B cell (primary cell): ENCODE measurements around the gene ERGIC1. TPM values are rescaled to one million over a fixed set of nuclear protein-coding genes. Genes with fewer than 3 reads are reported as not detected.

Experiments used
- ATAC-seq: fragments of 200-7000 bp; cut with Tn5 transposase; one replicate; pipeline ENCODE4 v1.10.0; 2021; ENCODE audit warnings: low read depth, mild to moderate bottlenecking, moderate number of reproducible peaks, moderate library complexity
- CTCF ChIA-PET: fragments of 350-600 bp; sonication (Branson Sonifier 250); formaldehyde crosslinking; loops from one replicate; lab custom pipeline; 2021; ENCODE audit warnings: antibody characterized with exemption, inconsistent platforms; lab: Charles Lee
- POLR2A ChIA-PET: fragments of 350-600 bp; sonication (Branson Sonifier 250); formaldehyde crosslinking; loops from one replicate; lab custom pipeline; 2021; ENCODE audit warnings: antibody characterized with exemption; lab: Charles Lee
- DNase-seq: peaks from one replicate; pipeline ENCODE4 v3.0.0; 2013
- H2AFZ ChIP-seq: 2 replicates; pipeline ENCODE4 v1.6.1; 2012; ENCODE audit warnings: mild to moderate bottlenecking, low read depth, low read length; ENCODE audit not compliant: insufficient read depth, poor library complexity, severe bottlenecking
- H3K27ac ChIP-seq, 2 donors: 1 replicate in 1 of 2; 2 replicates in 1 of 2; pipeline ENCODE4 v1.5.1; 2012 to 2013; ENCODE audit warnings: low read length in 2 of 2, mild to moderate bottlenecking in 2 of 2, moderate library complexity in 1 of 2
- H3K27me3 ChIP-seq, 4 experiments: fragments of 200-600 bp in 1 of 4; sonication (generic) in 1 of 4; replicated peaks in 1 of 4; 1 replicate in 2 of 4; 2 replicates in 2 of 4; pipeline versions ENCODE4 v1.6.1 to v1.7.0; 2013 to 2016; ENCODE audit warnings: low read length in 3 of 4, mild to moderate bottlenecking in 2 of 4, mixed read lengths in 1 of 4, moderate library complexity in 1 of 4; ENCODE audit not compliant: insufficient read depth in 4 of 4, control insufficient read depth in 3 of 4; ENCODE audit errors: control extremely low read depth in 1 of 4
- H3K36me3 ChIP-seq, 2 experiments: replicated peaks in 1 of 2; 1 replicate in 1 of 2; 2 replicates in 1 of 2; pipeline versions ENCODE4 v1.6.1 to v1.7.1; 2013; ENCODE audit warnings: low read length in 1 of 2; ENCODE audit not compliant: insufficient read depth in 2 of 2, control insufficient read depth in 1 of 2; ENCODE audit errors: control extremely low read depth in 1 of 2, extremely low read depth in 1 of 2
- H3K4me1 ChIP-seq, 2 donors: fragments of 200-600 bp in 1 of 2; sonication (generic) in 1 of 2; 1 replicate in 1 of 2; 2 replicates in 1 of 2; pipeline versions ENCODE4 v1.5.1 to v1.6.1; 2013 to 2017; ENCODE audit warnings: low read length in 2 of 2; ENCODE audit not compliant: control insufficient read depth in 2 of 2, insufficient read depth in 2 of 2
- H3K4me2 ChIP-seq: replicated peaks from 2 replicates; pipeline ENCODE3; 2012; ENCODE audit warnings: mild to moderate bottlenecking, low read depth, low read length; ENCODE audit not compliant: poor library complexity, severe bottlenecking
- H3K4me3 ChIP-seq, 5 experiments: fragments of 200-600 bp in 1 of 5; sonication (generic) in 1 of 5; 1 replicate in 3 of 5; 2 replicates in 2 of 5; pipeline versions ENCODE4 v1.5.1 to v1.7.0; 2011 to 2016; ENCODE audit warnings: low read length in 4 of 5, mild to moderate bottlenecking in 4 of 5, low read depth in 2 of 5, control low read depth in 1 of 5, moderate library complexity in 1 of 5; ENCODE audit not compliant: insufficient read depth in 1 of 5; ENCODE audit errors: control extremely low read depth in 1 of 5, extremely low read depth in 1 of 5
- H3K79me2 ChIP-seq: fragments of 200-600 bp; sonication (generic); one replicate; pipeline ENCODE4 v1.6.0; 2016; ENCODE audit warnings: low read length; ENCODE audit not compliant: control insufficient read depth, insufficient read depth
- H3K9ac ChIP-seq: fragments of 200-600 bp; sonication (generic); 2 replicates; pipeline ENCODE4 v1.6.1; 2017; ENCODE audit warnings: mild to moderate bottlenecking, low read length, moderate library complexity
- H3K9me3 ChIP-seq, 3 donors: one replicate each; pipeline versions ENCODE4 v1.6.1 to v1.7.1; 2013; ENCODE audit warnings: low read length in 2 of 3; ENCODE audit not compliant: control insufficient read depth in 2 of 3, insufficient read depth in 1 of 3; ENCODE audit errors: control extremely low read depth in 1 of 3
- H4K20me1 ChIP-seq: 2 replicates; pipeline ENCODE4 v1.6.0; 2012; ENCODE audit warnings: mild to moderate bottlenecking, low read length; ENCODE audit not compliant: insufficient read depth, control insufficient read depth, poor library complexity, severe bottlenecking
- H3K27ac Mint-ChIP-seq: one replicate; pipeline ENCODE4 v1.8.0; 2021; ENCODE audit warnings: mixed read lengths
- H3K27me3 Mint-ChIP-seq: one replicate; pipeline ENCODE4 v1.8.0; 2021; ENCODE audit warnings: mixed read lengths
- H3K4me1 Mint-ChIP-seq: one replicate; pipeline ENCODE4 v1.8.0; 2021; ENCODE audit warnings: mixed read lengths
- H3K4me3 Mint-ChIP-seq: one replicate; pipeline ENCODE4 v1.8.0; 2021; ENCODE audit warnings: mixed read lengths
- H3K9me3 Mint-ChIP-seq: one replicate; pipeline ENCODE4 v1.8.0; 2022; ENCODE audit warnings: mixed read lengths; ENCODE audit not compliant: insufficient read depth
- CTCF ChIP-seq: fragments of 200-600 bp; IDR thresholded peaks from one replicate; pipeline ENCODE4 v1.8.0; 2022; ENCODE audit warnings: antibody characterized with exemption, mild to moderate bottlenecking
- EZH2 ChIP-seq: IDR thresholded peaks from 2 replicates; pipeline ENCODE4 v1.6.1; 2012; ENCODE audit warnings: borderline replicate concordance, low read depth, mild to moderate bottlenecking, moderate library complexity, low read length; ENCODE audit not compliant: insufficient read depth, poor library complexity, severe bottlenecking
- WGBS: methylation state at CpG from one replicate; pipeline ENCODE4 v1.1.5; 2013; ENCODE audit warnings: missing lambda C conversion rate; ENCODE audit not compliant: insufficient coverage; 5-methylcytosine and 5-hydroxymethylcytosine counted together
- intact Hi-C: fragments of 100-400 bp; cut with micrococcal nuclease; formaldehyde crosslinking; loops from one replicate; pipeline ENCODE4 v1.10.0; 2022
- polyA plus RNA-seq: library from polyadenylated mRNA; depleted of rRNA; stranded (reverse); fragments of >200 nt; gene quantifications from 2 replicates; pipeline ENCODE4 v1.2.3, GENCODE V29; 2012
- total RNA-seq, 2 donors: library from RNA; stranded (reverse); fragments of 120-200 nt in 1 of 2; gene quantifications; 1 replicate in 1 of 2; 2 replicates in 1 of 2; pipeline versions ENCODE4 v1.2.3 to v1.2.4, GENCODE V29; 2013 to 2022

Gene ERGIC1
- total and polyA plus RNA-seq, 2 donors (not counting 1 experiment from before 2014, with no cell fraction given): 86.3 to 140 TPM

- Histone ChIP-seq H3K36me3 (peaks cover 0 to 17% of the 10 kb centered on the region in 2 experiments), H3K4me1 (peaks cover 26% of the 10 kb centered on the region in 2 donors), H3K4me3 (no peak overlapping the region), H2AFZ (no peak overlapping the region), H3K9ac (no peak overlapping the region), H3K79me2 (peaks cover 100% of the 10 kb centered on the region), H3K27ac (no peak overlapping the region), H3K9me3 (no peaks in the 10 kb centered on the region), H3K27me3 (no peaks in the 10 kb centered on the region), H4K20me1 (peaks cover 78% of the 10 kb centered on the region), H3K4me2 (no peak overlapping the region)
- Mint-ChIP-seq H3K4me3 (no peak overlapping the region), H3K9me3 (no peaks in the 10 kb centered on the region), H3K27ac (peak overlapping the region; percentile 56), H3K4me1 (peaks cover 55% of the 10 kb centered on the region), H3K27me3 (no peaks in the 10 kb centered on the region)
- no CpG with 5 or more reads among the region's 1 CpG for WGBS
- TF ChIP-seq EZH2: no peak
- no peak for TF ChIP-seq CTCF
- ChIA-PET POLR2A (no interaction called here), CTCF (interaction anchor here (1.0 kb wide), 1 partner anchor 18 kb away, joined by 3 read pairs; no protein-coding TSS in a partner anchor)
- ATAC-seq: no peak
- no peak for DNase-seq
- intact Hi-C loops: no loop called here
Measured at GRCh38 chr5:172999974-173000373, 165.9 kb downstream of the ERGIC1 start.

- Mint-ChIP-seq H3K27ac (peak overlapping the region; percentile 57), H3K27me3 (no peaks in the 10 kb centered on the region), H3K4me1 (peaks cover 56% of the 10 kb centered on the region), H3K9me3 (no peaks in the 10 kb centered on the region), H3K4me3 (peak overlapping the region; percentile 36)
- Histone ChIP-seq H3K9ac (peak overlapping the region; percentile 21), H2AFZ (no peak overlapping the region), H3K9me3 (no peaks in the 10 kb centered on the region), H3K27me3 (no peaks in the 10 kb centered on the region), H3K4me3 (no peak overlapping the region), H3K36me3 (peaks cover 0 to 7% of the 10 kb centered on the region in 2 experiments), H3K4me1 (peaks cover 26% of the 10 kb centered on the region in 2 donors), H3K4me2 (peak overlapping the region; percentile 40), H3K27ac (peak overlapping the region in 1 of 2 donors; percentile 58), H3K79me2 (peaks cover 100% of the 10 kb centered on the region), H4K20me1 (peaks cover 76% of the 10 kb centered on the region)
- ChIA-PET CTCF (no interaction called here), POLR2A (no interaction called here)
- 57% methylated on average over 5 of the region's 9 CpGs for WGBS
- intact Hi-C loops: no loop called here
- TF ChIP-seq EZH2: no peak
- no peak for TF ChIP-seq CTCF
- no peak for ATAC-seq
- no peak for DNase-seq
Measured at GRCh38 chr5:173001229-173001841, 167.3 kb downstream of the ERGIC1 start.
